Body of pancreas (tissue), 4 donors: Measurements from ENCODE around the gene ABHD16A. TPM values are rescaled to one million over a fixed set of nuclear protein-coding genes. Genes with fewer than 3 reads are reported as not detected.

Experiments
- ATAC-seq: fragments of 150-250 bp; one replicate; pipeline ENCODE4 v1.9.1; 2016
- DNase-seq, 4 donors: peaks; one replicate each; pipeline ENCODE4 v3.0.0-alpha.2; 2019
- H3K27ac ChIP-seq, 4 donors: fragments of 200-600 bp; sonication (generic); 1 replicate in 3 of 4; 2 replicates in 1 of 4; pipeline versions ENCODE4 v1.5.1 to v1.6.1; 2016 to 2019; ENCODE audit warnings: mild to moderate bottlenecking in 1 of 4, mixed read lengths in 1 of 4, moderate library complexity in 1 of 4
- H3K27me3 ChIP-seq, 2 donors: fragments of 200-600 bp; sonication (generic); one replicate each; pipeline ENCODE4 v1.6.0; 2016; ENCODE audit warnings: mild to moderate bottlenecking in 1 of 2
- H3K36me3 ChIP-seq, 2 donors: fragments of 200-600 bp; sonication (generic); replicated peaks in 1 of 2; 2 replicates each; pipeline ENCODE4 v1.5.1; 2016; ENCODE audit warnings: low read depth in 2 of 2; ENCODE audit not compliant: insufficient read depth in 1 of 2
- H3K4me1 ChIP-seq: fragments of 200-600 bp; sonication (generic); one replicate; pipeline ENCODE4 v1.6.0; 2016
- H3K4me3 ChIP-seq, 2 donors: fragments of 200-600 bp; sonication (generic); 1 replicate in 1 of 2; 2 replicates in 1 of 2; pipeline ENCODE4 v1.5.1; 2016 to 2019
- H3K9me3 ChIP-seq, 3 donors: fragments of 200-600 bp; sonication (generic); 1 replicate in 2 of 3; 2 replicates in 1 of 3; pipeline ENCODE4 v1.5.1; 2016
- CTCF ChIP-seq, 7 experiments: fragments of 450-650 bp in 4 of 7; fragments of 200-600 bp in 3 of 7; sonication (generic) in 3 of 7; IDR thresholded peaks; one replicate each; pipeline ENCODE4 v1.5.1; 2016 to 2019; ENCODE audit warnings: antibody characterized with exemption in 7 of 7
- POLR2A ChIP-seq, 3 donors: fragments of 450-650 bp; IDR thresholded peaks; one replicate each; pipeline ENCODE4 v1.6.1; 2016; ENCODE audit warnings: antibody characterized with exemption in 3 of 3, mild to moderate bottlenecking in 2 of 3
- WGBS, 2 donors: methylation state at CpG; one replicate each; pipeline ENCODE4 v1.1.5; 2017; 5-methylcytosine and 5-hydroxymethylcytosine counted together
- intact Hi-C: fragments of 100-400 bp; cut with DNase I; formaldehyde crosslinking; loops from one replicate; pipeline ENCODE4 v1.15.1; 2023
- total RNA-seq, 2 donors: library from RNA; depleted of rRNA; stranded (reverse); fragments of >200 nt; gene quantifications; one replicate each; pipeline ENCODE4 v1.1.0, GENCODE V29; 2016

Gene ABHD16A
- total RNA-seq, 2 donors from 2014 or later = 24.7 to 38.1 TPM

DNA sequence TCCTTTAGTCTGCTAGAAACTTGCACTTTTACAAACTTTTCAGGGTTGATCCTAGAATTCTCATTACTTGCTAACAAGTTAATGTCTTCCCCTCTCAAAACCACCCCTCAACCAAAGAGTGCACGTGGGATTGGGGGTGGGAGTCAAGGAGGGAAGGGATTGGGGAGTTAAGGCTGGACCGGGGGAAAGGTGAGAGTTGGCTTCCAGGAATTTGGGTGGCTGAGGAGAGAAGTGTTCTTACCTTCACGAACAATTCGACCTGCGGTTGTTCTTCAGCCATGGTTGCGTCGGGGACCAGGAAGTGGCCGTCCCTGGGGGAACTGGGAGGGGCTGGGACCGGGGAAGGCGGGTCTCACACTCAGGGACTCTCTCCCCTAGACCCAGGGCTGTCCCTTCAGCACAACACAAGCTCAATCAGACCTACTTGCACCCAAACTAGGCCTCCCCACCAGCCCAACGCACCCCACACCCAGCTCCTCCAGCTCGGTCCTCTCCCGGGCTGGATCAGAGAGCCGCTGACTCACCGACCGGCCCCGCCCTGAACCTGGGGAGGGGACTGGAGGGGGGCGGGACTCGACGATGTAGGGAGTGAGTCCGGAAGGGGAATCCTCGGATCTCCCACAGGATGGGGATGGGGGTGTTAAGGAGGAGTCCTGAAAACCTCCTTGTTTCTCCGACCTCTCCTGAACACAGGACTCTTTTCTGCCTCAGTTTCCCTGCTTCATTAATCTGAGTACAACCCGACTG is 33.1 kb upstream of the ABHD16A start, which contains the start of gene CLIC1:
CLIC1 (minus strand) TSS at position 510 of the 747 bp plus-strand sequence; CDS start at position 280, 230 bp downstream.
- Histone ChIP-seq H3K9me3 (no peaks in the 10 kb centered on the region), H3K27me3 (no peaks in the 10 kb centered on the region), H3K36me3 (peaks cover 9 to 14% of the 10 kb centered on the region in 2 donors), H3K4me3 (peak within 1 kb of the TSS; percentile 35 to 46), H3K27ac (peak within 1 kb of the TSS; percentile 86 to 93 (median 90)), H3K4me1 (peaks cover 58% of the 10 kb centered on the region)
- ATAC-seq = peak; percentile 58
- TF ChIP-seq POLR2A (IDR thresholded peaks at IDR 0.05) (peak; percentile 72 to 93 (median 91)), CTCF (IDR thresholded peaks at IDR 0.05) (no peak)
- WGBS, 2 donors = 0 to 1% methylated on average over 11 to 24 of the region's 24 CpGs
- intact Hi-C loops = no loop called here
- peak; percentile 82 to 87 (median 84) for DNase-seq

GRCh38 chr6:31734821-31735406 is 31.8 kb upstream of the ABHD16A start:
- Histone ChIP-seq H3K27ac (peak overlapping the region; percentile 86 to 93 (median 90)), H3K4me3 (peak overlapping the region; percentile 35 to 46), H3K9me3 (no peaks in the 10 kb centered on the region), H3K27me3 (no peaks in the 10 kb centered on the region), H3K36me3 (peaks cover 9 to 14% of the 10 kb centered on the region in 2 donors), H3K4me1 (peaks cover 58% of the 10 kb centered on the region)
- TF ChIP-seq CTCF (IDR thresholded peaks at IDR 0.05) = no peak
- TF ChIP-seq POLR2A (IDR thresholded peaks at IDR 0.05) = peak in 1 of 3 donors; percentile 25
- WGBS, 2 donors = 17 to 40% methylated on average over 14 to 18 of the region's 18 CpGs
- intact Hi-C loops = no loop called here
- ATAC-seq (no peak), DNase-seq (peak in 3 of 4 donors; percentile 30 to 62 (median 50))

DNA sequence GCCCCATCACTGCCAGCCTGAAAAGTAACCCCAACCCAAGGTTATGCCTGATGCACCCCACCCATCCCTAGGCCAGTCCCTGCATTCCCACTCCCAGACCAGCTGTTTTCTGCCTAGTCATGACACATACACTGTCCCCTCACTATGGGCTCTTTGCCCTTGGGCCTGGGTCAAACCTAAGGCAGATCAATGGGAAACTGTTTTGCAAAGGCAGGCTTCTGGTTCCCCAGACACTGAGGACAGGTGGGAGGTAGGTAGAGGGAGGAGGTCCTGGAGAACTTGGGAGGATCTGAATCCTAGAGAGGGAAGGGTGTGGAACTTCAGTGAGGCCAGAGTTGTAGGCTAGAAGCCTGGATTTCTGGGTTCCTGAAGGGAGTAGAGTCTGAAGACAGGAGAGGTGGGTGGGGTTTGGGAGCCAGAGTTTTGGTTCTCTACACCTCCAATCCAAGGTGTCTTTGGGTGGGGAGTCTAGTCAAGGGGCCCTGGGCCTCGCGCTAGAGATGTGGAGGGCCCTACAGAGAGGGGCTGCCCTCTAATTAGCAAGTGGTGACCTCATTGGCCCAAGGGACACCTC is 31.2 kb upstream of the ABHD16A start:
- Histone ChIP-seq H3K9me3 (no peaks in the 10 kb centered on the region), H3K36me3 (peaks cover 9 to 14% of the 10 kb centered on the region in 2 donors), H3K27ac (peak overlapping the region; percentile 86 to 93 (median 90)), H3K4me1 (peaks cover 62% of the 10 kb centered on the region), H3K4me3 (no peak overlapping the region), H3K27me3 (no peaks in the 10 kb centered on the region)
- intact Hi-C loops = no loop called here
- 59 to 81% methylated on average over 2 of the region's 2 CpGs for WGBS, 2 donors
- ATAC-seq (no peak), DNase-seq (no peak)
- TF ChIP-seq CTCF (IDR thresholded peaks at IDR 0.05) (no peak), POLR2A (IDR thresholded peaks at IDR 0.05) (no peak)

DNA sequence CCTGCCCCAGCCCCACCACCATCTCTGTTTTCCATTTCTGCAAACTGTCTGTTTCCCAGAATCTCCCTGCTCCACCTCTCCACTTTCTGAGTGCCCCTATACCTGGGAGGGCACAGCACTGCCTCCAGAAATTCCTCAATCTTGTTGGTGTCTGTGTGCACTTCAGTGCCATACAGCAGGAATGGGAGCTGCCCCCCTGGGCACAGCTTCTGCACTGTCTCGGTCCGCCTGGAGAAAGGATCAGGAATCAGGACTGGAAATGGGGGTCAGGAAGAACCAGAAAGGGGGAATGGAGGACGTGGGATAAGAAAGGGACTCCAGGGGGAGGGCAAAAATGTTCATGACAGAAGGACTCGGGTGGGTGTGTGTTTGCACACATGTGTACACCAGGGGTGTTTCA is 30.6 kb upstream of the ABHD16A start:
- DNase-seq (no peak), ATAC-seq (no peak)
- H3K36me3 ChIP-seq = peaks cover 9 to 14% of the 10 kb centered on the region in 2 donors
- no peak overlapping the region for H3K4me3 ChIP-seq
- intact Hi-C loops = no loop called here
- peak overlapping the region in 1 of 4 donors; percentile 91 for H3K27ac ChIP-seq
- WGBS, 2 donors = 81 to 82% methylated on average over 4 of the region's 4 CpGs
- no peaks in the 10 kb centered on the region for H3K9me3 ChIP-seq
- H3K27me3 ChIP-seq = no peaks in the 10 kb centered on the region
- TF ChIP-seq CTCF (IDR thresholded peaks at IDR 0.05) (no peak), POLR2A (IDR thresholded peaks at IDR 0.05) (no peak)
- H3K4me1 ChIP-seq = peaks cover 63% of the 10 kb centered on the region
